ENCODE measurements around the gene FOSL1.
A peak's percentile ranks its signal among the peaks of the same experiment; 100 is the strongest.

FOSL1 gene

DNA sequence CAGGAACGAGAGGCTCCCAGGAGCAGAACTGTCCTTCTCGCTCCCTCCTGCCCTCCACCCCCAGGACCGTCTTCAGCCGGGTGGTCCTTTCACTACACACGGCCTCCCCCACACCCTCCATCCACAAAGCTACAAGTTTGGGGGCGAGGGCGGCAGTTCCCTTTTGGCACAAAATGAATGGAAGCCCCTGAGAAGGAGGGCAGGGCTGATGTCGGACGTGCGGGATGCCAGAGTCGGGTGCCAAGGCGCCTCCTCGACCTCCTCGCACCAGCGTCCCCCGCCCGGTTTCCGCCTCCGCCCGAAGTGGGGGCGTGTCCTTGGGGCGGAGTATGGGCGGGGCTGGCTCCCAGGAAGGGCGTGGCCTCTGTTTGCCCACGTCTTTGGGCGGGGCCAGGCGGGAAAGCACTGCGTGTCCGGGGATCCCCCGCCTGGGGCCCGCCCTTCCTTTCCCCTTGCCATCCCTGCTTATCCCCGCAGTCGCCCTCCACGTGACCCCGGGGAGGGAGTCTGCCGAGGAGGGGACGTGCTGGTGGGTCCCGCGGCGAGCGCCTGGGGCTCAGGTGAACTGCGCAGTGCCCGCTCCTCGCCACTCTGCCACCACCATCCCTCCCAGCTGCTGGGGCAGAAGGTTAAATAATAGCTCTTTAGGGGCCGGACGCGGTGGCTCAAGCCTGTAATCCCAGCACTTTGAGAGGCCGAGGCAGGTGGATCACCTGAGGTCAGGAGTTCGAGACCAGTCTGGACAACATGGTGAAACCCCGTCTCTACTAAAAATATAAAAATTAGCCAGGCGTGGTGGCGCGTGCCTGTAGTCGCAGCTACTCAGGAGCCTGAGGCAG, 26.7 kb downstream of the FOSL1 start:
- H3K4me1 ChIP-seq (ENCODE audit: control insufficient read depth, insufficient read depth, low read length, poor library complexity, severe bottlenecking): peaks cover 18% of the 10 kb centered on the region
- 4 to 13% methylated on average over 32 to 38 of the region's 54 CpGs for WGBS, 2 experiments (ENCODE audit: insufficient coverage in 2 of 2)
- H3K27ac ChIP-seq (ENCODE audit: low read depth, low read length, severe bottlenecking): peak overlapping the region; percentile 45
- H3K4me3 ChIP-seq (ENCODE audit: extremely low read depth, insufficient read depth, low read length, poor library complexity, severe bottlenecking): peak overlapping the region; percentile 58
- no peaks in the 10 kb centered on the region for H3K9me3 ChIP-seq (ENCODE audit: control insufficient read depth, low read length)
- peaks cover 30% of the 10 kb centered on the region for H3K36me3 ChIP-seq (ENCODE audit: control insufficient read depth, insufficient read depth, low read length)

DNA sequence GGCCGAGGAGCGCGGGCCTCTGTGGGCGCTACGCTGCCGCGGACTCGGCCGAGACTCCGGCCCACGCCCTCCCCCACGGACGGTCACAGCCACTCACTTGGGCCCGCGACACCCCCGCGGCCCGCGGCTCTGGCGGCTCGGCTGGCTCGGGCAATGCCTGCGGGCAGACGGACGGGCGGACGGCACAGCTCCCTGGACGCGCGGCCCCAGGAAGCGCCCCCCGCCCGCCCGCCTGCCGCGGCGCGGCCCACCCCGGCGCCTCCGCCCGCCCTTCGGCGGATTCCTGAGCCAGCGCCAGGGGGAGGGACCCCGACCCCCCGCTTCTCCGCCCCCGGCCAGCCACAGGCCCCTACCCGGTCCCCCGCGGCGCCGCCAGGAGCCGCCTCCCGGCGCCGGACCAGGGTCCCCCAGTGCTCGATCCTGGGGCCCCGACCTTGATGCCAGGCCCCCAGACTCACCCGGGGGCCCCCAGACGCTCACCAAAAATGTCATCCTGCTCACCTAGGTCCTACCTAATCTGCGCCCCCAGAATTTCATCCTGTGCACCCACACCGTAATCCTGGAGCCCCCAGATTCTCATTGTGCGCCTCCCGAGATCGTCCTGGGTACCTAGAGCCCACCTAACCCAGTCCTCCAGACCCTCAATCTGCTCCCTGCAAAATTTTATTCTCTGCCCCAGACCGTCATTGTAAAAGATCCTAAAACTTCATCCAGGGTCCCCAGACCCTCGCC, 27.4 kb downstream of the FOSL1 start, which contains the start of gene EFEMP2:
Gene EFEMP2 (minus strand): TSS at position 215 of the 732 bp plus-strand sequence. CDS start 446 bp downstream, outside the sequence.
- H3K27ac ChIP-seq (ENCODE audit: low read depth, low read length, severe bottlenecking): peak within 1 kb of the TSS; percentile 45
- H3K36me3 ChIP-seq (ENCODE audit: control insufficient read depth, insufficient read depth, low read length): peaks cover 38% of the 10 kb centered on the region
- WGBS, 2 experiments (ENCODE audit: insufficient coverage in 2 of 2): 1 to 3% methylated on average over 31 to 34 of the region's 69 CpGs
- peak within 1 kb of the TSS; percentile 58 for H3K4me3 ChIP-seq (ENCODE audit: extremely low read depth, insufficient read depth, low read length, poor library complexity, severe bottlenecking)
- H3K9me3 ChIP-seq (ENCODE audit: control insufficient read depth, low read length): no peaks in the 10 kb centered on the region
- peaks cover 18% of the 10 kb centered on the region for H3K4me1 ChIP-seq (ENCODE audit: control insufficient read depth, insufficient read depth, low read length, poor library complexity, severe bottlenecking)

DNA sequence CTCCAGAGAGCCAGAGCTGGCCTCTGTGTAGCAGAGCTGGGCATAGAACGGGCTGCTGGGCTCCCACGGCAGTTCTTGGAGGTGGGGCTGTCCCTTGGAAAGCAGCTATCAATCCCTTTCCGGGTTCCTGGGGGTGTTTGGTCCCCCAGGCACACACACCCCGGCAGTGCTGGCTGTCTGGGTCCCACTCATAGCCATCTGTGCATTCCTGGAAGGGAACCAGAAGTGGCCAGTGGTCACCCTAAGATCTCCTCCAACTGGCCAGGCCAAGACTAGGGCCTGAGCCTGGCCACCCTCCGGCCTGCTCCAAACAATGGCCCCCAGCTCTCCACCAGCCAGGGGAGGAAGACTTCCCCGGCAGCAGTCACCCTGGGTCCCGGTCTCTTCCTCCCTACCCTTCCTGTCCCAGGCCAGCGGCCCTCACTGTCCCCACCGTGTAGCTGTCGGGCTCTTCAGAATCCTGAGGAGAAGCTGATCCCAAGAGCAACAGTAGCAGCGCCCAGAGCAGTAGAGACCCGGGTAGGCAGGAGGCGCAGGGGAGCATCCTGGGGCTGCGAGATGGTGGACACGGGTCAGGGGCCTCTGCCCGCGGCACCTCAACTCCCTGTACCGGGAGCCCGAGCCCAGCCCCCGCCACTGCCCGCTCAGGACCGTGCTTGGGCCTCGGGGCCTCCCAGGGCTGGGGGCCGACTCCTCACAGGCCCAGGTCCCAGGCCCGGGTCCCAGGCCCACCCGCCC, 28.2 kb downstream of the FOSL1 start:
- no peaks in the 10 kb centered on the region for H3K9me3 ChIP-seq (ENCODE audit: control insufficient read depth, low read length)
- peaks cover 18% of the 10 kb centered on the region for H3K4me1 ChIP-seq (ENCODE audit: control insufficient read depth, insufficient read depth, low read length, poor library complexity, severe bottlenecking)
- H3K27ac ChIP-seq (ENCODE audit: low read depth, low read length, severe bottlenecking): peak overlapping the region; percentile 10
- 36 to 43% methylated on average over 13 to 15 of the region's 26 CpGs for WGBS, 2 experiments (ENCODE audit: insufficient coverage in 2 of 2)
- peak overlapping the region; percentile 58 for H3K4me3 ChIP-seq (ENCODE audit: extremely low read depth, insufficient read depth, low read length, poor library complexity, severe bottlenecking)
- peaks cover 45% of the 10 kb centered on the region for H3K36me3 ChIP-seq (ENCODE audit: control insufficient read depth, insufficient read depth, low read length)

DNA sequence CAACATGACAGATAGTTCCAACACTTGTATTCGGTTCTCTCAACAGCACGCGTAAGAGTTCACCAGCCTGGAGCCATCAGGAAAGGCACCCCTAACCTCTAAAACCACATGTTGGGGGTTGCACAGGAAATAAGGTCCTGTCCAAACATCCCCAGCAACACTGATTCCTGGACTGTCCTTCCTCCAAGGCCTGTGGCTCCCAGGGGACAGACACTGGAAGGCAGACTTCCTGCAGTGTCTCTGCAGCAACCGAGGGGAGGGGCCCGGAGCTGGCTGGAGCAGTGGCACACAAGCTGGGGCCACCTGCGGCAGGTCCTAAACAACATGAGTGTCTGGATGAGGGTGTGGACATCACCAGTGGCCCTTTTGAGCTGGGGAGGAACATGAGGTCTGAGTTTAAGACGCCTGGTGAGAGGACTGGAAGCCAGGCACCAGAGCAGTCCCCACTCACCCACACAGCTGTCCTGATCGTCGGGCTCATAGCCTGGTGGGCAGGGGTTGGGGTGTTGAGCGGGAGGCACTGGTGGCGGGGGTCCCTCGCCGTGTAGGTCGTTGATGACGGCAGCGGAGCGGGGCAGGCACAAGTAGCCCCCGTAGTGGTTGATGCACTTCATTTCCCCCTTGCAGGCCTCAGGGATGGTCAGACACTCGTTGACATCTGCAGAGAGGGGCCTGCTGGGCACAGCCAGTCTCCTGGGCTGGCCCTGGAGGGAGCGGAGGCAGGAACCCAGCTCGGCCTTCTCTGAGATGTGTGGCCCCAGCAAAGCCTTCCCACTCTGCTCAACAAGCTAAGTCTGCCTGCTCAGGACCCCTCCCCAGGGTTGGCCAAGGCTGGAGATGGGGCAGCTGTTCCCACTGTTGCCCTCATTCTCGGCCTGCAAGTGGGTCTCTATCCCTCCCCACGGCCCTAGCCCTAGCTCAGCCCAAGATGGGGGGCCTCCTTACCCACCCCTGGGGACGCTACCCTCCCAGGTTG, 29.2 kb downstream of the FOSL1 start:
- 88% methylated on average over 17 to 19 of the region's 24 CpGs for WGBS, 2 experiments (ENCODE audit: insufficient coverage in 2 of 2)
- Histone ChIP-seq H3K36me3 (ENCODE audit: control insufficient read depth, insufficient read depth, low read length) (peaks cover 55% of the 10 kb centered on the region), H3K27ac (ENCODE audit: low read depth, low read length, severe bottlenecking) (peak overlapping the region; percentile 10), H3K4me1 (ENCODE audit: control insufficient read depth, insufficient read depth, low read length, poor library complexity, severe bottlenecking) (peaks cover 18% of the 10 kb centered on the region), H3K9me3 (ENCODE audit: control insufficient read depth, low read length) (no peaks in the 10 kb centered on the region), H3K4me3 (ENCODE audit: extremely low read depth, insufficient read depth, low read length, poor library complexity, severe bottlenecking) (peak overlapping the region; percentile 58)

DNA sequence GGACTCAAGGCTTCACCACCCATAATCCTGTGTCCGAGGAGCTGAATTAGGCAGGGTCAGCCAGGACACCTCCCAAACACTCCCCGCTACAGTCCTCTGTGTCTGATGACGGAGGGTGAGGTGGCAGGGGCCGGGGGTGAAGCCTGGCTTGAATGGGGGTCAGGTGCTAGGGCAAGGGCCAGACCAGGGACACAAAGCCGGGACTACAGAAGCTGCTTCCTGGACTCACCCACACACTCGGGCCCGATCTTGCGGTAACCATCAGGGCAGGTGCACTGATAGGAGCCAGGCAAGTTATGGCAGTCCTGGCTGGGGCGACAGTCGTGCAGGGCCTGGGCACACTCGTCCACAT, 29.9 kb downstream of the FOSL1 start:
- Histone ChIP-seq H3K4me1 (ENCODE audit: control insufficient read depth, insufficient read depth, low read length, poor library complexity, severe bottlenecking) (peaks cover 18% of the 10 kb centered on the region), H3K9me3 (ENCODE audit: control insufficient read depth, low read length) (no peaks in the 10 kb centered on the region), H3K4me3 (ENCODE audit: extremely low read depth, insufficient read depth, low read length, poor library complexity, severe bottlenecking) (no peak overlapping the region), H3K36me3 (ENCODE audit: control insufficient read depth, insufficient read depth, low read length) (peaks cover 62% of the 10 kb centered on the region), H3K27ac (ENCODE audit: low read depth, low read length, severe bottlenecking) (no peak overlapping the region)
- WGBS, 2 experiments (ENCODE audit: insufficient coverage in 2 of 2): 89 to 96% methylated on average over 10 to 11 of the region's 11 CpGs

DNA sequence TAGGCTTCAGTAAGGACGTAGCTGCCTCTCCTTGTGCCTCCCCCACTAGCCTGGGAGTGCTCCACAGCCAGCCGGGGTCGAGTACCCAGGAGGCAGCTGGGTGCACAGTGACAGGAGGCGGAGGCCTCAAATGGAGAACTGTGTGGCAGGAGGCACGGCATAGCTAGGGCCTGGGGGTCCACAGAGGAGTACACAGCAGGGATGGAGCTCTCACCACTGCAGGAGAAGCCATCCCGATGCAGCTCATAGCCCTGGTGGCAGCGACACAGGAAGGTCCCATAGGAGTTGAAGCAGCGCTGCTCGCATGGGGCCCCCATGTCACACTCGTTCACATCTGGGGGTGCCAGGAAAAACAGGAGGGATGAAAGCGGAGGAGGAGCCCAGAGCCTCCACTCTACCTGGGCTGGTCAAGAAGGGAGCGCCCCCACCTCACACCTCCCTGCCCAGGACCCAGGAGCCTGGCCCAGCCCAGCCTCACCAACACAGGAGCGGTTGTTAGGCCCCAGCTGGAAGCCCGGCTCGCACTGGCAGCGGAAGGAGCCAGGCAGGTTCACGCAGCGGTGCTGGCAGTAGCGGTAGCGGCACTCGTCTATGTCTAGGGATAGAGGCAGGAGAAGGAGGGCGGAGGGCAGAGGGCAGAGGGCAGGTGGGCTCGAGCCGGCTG, 30.4 kb downstream of the FOSL1 start:
- Histone ChIP-seq H3K4me1 (ENCODE audit: control insufficient read depth, insufficient read depth, low read length, poor library complexity, severe bottlenecking) (peaks cover 18% of the 10 kb centered on the region), H3K36me3 (ENCODE audit: control insufficient read depth, insufficient read depth, low read length) (peaks cover 67% of the 10 kb centered on the region), H3K9me3 (ENCODE audit: control insufficient read depth, low read length) (no peaks in the 10 kb centered on the region), H3K4me3 (ENCODE audit: extremely low read depth, insufficient read depth, low read length, poor library complexity, severe bottlenecking) (no peak overlapping the region), H3K27ac (ENCODE audit: low read depth, low read length, severe bottlenecking) (no peak overlapping the region)
- WGBS, 2 experiments (ENCODE audit: insufficient coverage in 2 of 2): 97 to 99% methylated on average over 16 to 21 of the region's 24 CpGs

DNA sequence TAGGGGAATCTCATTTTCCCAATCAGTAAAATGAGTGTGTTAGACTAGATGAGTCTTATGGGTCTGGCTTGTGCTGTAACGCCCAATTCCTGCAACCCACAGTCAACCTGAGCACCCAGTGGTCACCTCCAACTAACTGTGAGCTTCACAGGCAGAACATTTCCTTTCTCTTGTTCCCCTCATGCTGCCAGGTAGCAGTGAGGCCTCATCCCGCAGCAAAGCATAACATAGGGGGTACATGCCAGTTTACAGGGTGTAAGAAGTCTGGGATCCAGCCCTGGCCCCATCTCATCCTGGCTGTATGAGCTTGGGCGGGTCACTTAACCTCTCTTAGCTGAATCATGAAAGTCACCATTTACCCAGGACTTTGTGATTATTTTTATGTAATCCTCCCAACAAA, 31.3 kb downstream of the FOSL1 start:
- 100% methylated on average over 2 of the region's 3 CpGs for WGBS, 2 experiments (ENCODE audit: insufficient coverage in 2 of 2)
- Histone ChIP-seq H3K9me3 (ENCODE audit: control insufficient read depth, low read length) (no peaks in the 10 kb centered on the region), H3K27ac (ENCODE audit: low read depth, low read length, severe bottlenecking) (no peak overlapping the region), H3K36me3 (ENCODE audit: control insufficient read depth, insufficient read depth, low read length) (peaks cover 76% of the 10 kb centered on the region), H3K4me1 (ENCODE audit: control insufficient read depth, insufficient read depth, low read length, poor library complexity, severe bottlenecking) (peaks cover 18% of the 10 kb centered on the region), H3K4me3 (ENCODE audit: extremely low read depth, insufficient read depth, low read length, poor library complexity, severe bottlenecking) (no peak overlapping the region)

DNA sequence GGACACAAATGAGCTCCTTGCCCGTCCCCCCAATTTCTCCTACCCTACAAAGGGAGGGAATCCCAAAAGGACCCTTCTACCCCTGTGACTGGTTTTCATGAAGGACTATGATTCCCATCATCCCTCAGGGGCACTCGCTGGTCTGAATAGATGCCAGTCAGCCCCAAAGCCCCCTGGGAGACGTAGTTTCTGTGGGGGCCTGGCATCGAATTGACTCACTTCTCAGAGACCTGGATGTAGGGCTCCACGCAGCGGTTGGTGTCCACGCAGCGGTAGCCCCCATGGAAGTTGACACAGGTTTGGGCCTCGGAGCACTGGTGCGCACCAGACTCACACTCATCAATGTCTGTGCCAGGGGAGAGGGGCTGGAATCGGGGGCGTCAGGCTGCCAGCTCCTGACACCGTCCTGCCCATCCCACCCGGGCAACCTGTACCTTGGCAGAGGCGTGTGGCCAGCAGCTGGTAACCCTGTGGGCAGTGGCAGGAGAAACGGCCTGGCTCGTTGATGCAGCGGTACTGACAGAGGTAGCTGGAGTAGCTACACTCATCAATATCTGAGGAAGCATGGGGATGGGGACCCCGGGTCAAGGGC, 32.0 kb downstream of the FOSL1 start:
- 94 to 95% methylated on average over 16 to 18 of the region's 19 CpGs for WGBS, 2 experiments (ENCODE audit: insufficient coverage in 2 of 2)
- no peaks in the 10 kb centered on the region for H3K9me3 ChIP-seq (ENCODE audit: control insufficient read depth, low read length)
- H3K27ac ChIP-seq (ENCODE audit: low read depth, low read length, severe bottlenecking): no peak overlapping the region
- peaks cover 18% of the 10 kb centered on the region for H3K4me1 ChIP-seq (ENCODE audit: control insufficient read depth, insufficient read depth, low read length, poor library complexity, severe bottlenecking)
- no peak overlapping the region for H3K4me3 ChIP-seq (ENCODE audit: extremely low read depth, insufficient read depth, low read length, poor library complexity, severe bottlenecking)
- H3K36me3 ChIP-seq (ENCODE audit: control insufficient read depth, insufficient read depth, low read length): peaks cover 83% of the 10 kb centered on the region

DNA sequence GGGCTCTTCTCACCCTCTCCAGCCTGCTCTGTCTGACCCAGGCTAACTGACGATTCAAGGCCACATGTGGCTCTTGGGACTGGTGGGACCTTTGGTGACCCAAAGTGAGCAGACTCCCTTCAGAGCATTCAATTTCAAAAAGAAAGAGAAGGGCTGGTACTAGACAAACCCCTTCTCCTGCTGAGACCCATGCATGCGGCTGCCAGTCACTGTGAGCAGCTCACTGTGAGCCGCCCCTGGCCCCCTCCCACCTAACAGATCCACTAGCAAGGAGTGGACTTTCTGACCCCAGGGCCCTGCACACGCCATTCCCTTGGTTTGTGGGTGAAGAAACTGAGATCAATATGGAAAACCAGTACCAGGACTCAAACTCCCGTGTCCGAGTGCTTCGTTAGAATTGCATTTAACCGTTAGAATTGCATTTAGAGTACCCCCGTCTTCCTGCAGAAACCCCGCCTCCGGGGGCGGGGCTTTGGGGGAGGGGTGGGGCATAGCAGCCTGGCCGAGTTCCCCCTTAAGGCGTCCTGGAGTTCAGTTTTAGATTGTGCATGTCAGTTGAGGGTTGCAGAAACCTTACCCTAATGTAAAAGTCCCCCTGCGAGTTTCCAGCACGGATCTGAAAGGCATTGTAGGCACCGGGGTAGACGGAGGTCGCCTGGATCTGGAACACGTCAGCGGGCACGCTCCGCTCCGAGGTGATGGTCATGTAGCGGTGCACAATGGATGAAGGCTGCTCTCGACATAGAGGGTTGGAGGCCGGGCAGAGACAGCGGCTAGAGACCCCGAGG, 32.7 kb downstream of the FOSL1 start:
- Histone ChIP-seq H3K36me3 (ENCODE audit: control insufficient read depth, insufficient read depth, low read length) (peaks cover 90% of the 10 kb centered on the region), H3K4me3 (ENCODE audit: extremely low read depth, insufficient read depth, low read length, poor library complexity, severe bottlenecking) (no peak overlapping the region), H3K4me1 (ENCODE audit: control insufficient read depth, insufficient read depth, low read length, poor library complexity, severe bottlenecking) (peaks cover 20% of the 10 kb centered on the region), H3K27ac (ENCODE audit: low read depth, low read length, severe bottlenecking) (no peak overlapping the region), H3K9me3 (ENCODE audit: control insufficient read depth, low read length) (no peaks in the 10 kb centered on the region)
- 68 to 70% methylated on average over 21 to 24 of the region's 29 CpGs for WGBS, 2 experiments (ENCODE audit: insufficient coverage in 2 of 2)

All from mesodermal cell (in vitro differentiated cells).